Fibroblast of skin of right biceps (primary cell): ENCODE data around the gene KANSL1L.
"Not testable (repeated sequence)": the region's sequence is repeated elsewhere in the genome, so short reads cannot be mapped to it uniquely, and the experiment has no call there.

Source experiments
- DNase-seq: peaks from one replicate; pipeline ENCODE4 v3.0.0-alpha.2; 2013

Gene KANSL1L

DNA sequence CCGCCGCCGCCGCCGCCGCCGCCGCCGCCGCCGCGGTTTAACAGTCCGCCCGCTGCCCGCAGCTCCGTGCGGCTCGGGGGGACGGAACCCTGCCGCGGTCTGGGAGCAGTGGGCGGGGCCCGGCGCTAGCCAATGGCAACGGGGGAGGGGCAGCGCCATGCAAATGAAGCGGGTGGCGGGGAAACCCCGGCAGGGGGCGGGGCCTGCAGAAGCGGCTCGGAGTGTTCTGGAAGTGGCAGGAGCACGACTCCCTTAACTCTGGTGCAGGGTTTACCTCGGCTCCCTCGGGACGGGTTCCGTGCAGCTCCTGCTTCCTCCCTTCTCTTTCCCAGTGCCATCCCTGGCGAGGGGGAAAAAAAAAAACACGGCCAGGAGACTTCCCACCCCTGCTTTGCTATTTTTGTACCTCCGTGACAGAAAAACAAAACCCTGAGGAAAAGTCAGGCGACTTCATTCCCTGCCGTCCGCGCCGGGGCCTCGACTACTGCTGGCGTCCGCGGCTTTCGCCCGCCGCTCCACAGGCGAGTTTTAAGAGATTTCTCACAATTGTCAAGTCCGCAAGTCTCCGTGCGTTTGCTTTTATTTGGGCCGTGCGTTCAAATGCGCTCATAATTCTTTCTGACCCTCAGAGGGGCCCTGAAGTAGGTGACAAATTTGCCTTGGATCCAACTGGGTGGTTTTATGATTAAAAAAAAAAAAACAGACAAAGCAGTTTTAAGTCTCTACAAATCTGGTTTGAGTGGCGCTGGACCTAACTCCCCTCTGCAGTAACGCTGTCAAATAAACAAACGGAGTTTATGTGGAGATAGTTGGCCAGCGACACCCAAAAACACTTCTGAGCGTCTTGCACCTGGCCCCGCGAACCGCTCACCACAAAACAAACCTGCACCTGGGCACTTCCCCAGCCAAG lies at the start of gene KANSL1L:
TSS of gene KANSL1L (minus strand) at position 101 of the 910 bp plus-strand sequence. CDS start 16,827 bp downstream, outside the sequence.
- DNase-seq, result peak; percentile 95

- no peak for DNase-seq
Measured at GRCh38 chr2:210215120-210215519, 43.9 kb upstream of the KANSL1L start.

DNA sequence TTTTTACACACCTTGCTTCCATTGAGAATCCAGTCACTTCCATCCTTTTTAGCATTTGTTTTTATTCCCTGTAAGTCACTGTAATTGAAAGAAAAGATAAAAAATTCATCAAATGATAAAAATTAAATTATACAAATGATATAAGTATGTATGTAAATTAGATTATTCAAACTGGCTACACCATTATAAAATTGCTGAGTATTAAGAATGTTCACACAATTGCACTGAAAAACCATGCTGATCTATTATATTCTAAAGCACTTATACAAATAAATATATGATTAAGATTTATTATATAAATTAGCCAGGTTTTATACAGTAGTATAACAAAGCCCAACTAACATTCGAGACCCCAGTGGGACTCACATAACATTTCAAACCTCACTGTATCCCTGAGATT lies 39.0 kb upstream of the KANSL1L start:
- DNase-seq, result no peak

DNA sequence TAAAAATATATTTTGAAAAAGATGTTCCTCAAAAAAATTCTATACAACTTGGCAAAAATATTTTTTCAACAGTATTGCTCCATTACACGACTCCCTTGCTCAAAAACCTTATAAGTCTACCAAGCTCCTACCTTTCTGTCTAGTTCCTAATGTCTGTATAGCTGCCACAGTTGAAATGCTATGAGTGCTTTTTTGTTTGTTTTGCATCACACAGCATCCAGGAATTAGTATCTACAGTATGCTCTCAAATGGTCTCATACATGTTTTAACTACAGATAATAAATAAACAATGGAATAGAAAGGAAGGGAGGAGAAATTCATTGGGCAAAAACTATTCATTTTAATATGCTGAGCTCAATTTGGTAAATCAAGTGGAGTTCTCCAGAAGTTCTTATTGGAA lies 36.7 kb upstream of the KANSL1L start:
- no peak for DNase-seq

GRCh38 chr2:210203558-210203957 lies 32.3 kb upstream of the KANSL1L start:
- no peak for DNase-seq

- DNase-seq, result no peak
Measured at GRCh38 chr2:210203147-210203546, 31.9 kb upstream of the KANSL1L start.

GRCh38 chr2:210199854-210200253 lies 28.6 kb upstream of the KANSL1L start:
- DNase-seq, result no peak

GRCh38 chr2:210199186-210199765 lies 28.1 kb upstream of the KANSL1L start:
- DNase-seq, result peak; percentile 32

DNA sequence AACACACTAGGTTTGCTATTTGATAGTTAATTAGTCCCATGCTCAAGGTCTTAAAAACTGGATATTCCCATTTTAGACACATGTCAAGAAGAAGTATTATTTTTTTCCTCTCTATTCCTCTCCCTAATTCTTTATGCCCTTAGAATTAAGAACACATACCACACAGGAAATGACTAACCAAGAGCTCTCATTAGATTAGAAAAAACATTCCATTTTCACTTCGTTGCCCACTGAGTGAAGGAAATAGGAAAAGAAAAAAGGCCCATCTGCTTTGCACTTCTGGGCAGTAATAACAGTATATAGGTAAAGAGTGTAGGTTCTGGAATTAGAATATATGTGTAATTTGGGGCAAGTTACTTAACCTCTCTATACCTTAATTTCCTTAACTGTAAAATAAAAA lies 27.1 kb upstream of the KANSL1L start:
- peak; percentile 11 for DNase-seq

GRCh38 chr2:210197720-210198119 lies 26.5 kb upstream of the KANSL1L start:
- DNase-seq, result no peak

DNA sequence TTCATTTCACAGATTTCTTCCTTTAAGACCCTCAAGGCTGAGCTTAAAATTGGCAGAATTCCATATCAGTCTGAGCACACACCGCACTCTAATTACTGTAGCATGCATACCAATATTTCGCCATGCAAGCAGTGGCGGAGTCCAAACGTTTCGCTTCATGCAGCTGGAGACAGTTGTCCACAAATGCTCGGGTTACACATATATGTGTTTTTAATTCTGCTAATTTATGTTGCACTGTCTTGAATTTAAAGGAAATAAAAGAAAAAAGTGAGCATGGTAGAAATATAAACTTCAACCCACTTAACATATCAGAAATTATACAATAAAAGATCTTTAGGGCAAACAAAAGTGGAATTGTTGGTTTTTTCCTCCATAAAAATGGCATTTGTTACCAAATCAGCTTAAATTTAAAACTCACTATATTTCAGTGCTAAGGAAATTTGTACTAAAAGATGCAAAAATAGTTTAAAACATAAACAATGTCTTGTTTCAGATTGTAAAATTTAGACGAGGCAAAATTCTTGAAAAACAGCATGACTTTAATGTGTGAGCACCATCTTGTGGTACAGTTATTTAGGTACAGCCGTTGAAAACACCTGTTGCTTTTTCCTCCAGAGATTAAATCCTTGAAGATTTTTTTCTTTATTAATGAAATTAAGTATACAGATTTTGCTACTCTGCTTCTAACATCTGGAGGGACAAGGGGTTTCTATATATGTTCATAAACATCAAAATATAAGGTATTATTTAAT lies 24.1 kb upstream of the KANSL1L start:
- DNase-seq, result peak; percentile 30

- DNase-seq, result no peak
Measured at GRCh38 chr2:210190345-210190744, 19.1 kb upstream of the KANSL1L start.

DNA sequence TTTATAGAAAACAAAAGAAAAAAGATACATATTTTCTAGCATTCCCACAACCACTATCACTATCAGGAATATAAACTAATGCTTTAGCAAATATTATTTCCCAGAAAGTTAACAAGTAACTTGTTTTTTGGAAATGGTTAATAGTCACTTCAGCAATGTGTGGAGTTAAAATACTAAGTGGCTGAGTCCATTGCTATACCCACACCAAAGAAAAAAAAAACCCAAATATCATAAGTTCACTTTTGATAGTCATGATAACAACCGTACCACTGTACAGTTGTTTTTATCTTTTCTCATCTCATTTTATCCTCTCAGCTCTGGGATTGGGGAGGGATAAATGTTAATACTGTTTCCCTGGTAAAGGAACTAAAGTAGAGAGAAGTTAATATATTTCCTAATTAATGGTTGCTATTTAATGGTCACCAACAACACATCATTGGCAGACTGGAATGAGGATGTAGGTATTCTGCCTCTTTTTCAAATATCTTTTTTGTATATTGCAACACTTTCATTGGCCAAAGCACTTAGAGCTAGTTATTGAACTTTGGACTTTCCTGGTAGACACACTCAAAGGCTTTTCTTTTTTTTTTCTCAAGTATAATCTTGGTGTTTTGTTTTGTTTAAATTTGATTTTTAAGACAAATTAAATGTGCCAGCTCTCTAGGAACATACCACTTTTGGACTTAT lies 18.4 kb upstream of the KANSL1L start:
- no peak for DNase-seq

DNA sequence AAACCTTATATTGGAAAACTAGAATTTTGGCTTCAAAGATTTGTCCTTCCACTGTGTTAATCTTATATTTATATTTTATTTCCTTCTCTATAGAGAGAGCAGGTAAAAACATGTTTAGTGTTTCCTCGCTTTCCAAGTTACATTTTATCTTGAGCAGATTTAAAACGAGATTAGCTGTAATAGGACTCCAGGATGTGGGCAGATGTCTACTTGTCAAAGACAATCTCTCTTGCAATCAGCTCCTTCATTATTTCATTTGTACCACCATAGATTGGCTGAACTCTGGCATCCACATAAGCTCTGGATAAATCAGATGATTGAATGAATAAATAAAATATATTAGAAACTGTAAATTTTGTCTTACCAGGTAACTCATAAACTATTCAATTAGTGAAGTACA lies 17.5 kb upstream of the KANSL1L start:
- no peak for DNase-seq

DNA sequence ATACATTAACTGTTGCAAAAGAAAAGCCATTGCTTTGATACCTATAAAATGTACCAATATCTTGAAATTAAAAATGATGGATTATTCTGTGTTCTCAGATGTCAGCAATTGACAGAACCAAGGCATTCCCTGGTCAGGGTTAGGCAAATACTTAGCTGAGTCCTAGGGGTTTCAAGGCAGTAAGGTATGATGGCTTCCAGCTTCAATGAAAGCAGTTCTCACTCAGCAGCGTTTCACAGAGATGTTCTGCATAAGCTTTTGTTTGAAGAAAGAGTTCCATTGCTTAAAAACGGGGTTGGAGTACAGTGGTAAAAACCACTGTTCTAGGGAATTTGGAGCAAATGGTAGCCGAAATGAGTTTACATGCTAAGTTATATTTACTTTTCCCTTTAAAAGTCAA lies 17.0 kb upstream of the KANSL1L start:
- no peak for DNase-seq

- not testable (repeated sequence) for DNase-seq
Measured at GRCh38 chr2:210183936-210184335, 12.7 kb upstream of the KANSL1L start.

- not testable (repeated sequence) for DNase-seq
Measured at GRCh38 chr2:210181606-210182088, 10.4 kb upstream of the KANSL1L start.

- not testable (repeated sequence) for DNase-seq
Measured at GRCh38 chr2:210181033-210181605, 9.9 kb upstream of the KANSL1L start.

- DNase-seq, result no peak
Measured at GRCh38 chr2:210180477-210180876, 9.3 kb upstream of the KANSL1L start.

- DNase-seq, result no peak
Measured at GRCh38 chr2:210179351-210179990, 8.3 kb upstream of the KANSL1L start.

GRCh38 chr2:210177769-210178168 lies 6.6 kb upstream of the KANSL1L start:
- no peak for DNase-seq

- not testable (repeated sequence) for DNase-seq
Measured at GRCh38 chr2:210177115-210177514, 5.9 kb upstream of the KANSL1L start.
